DMS 273 (cell line): ENCODE measurements around the gene RFFL.
A peak's percentile ranks its signal among the peaks of the same experiment; 100 is the strongest.

Source experiments
- DNase-seq: peaks from one replicate; lab custom pipeline; 2025; ENCODE audit not compliant: unreplicated experiment; lab: John Stamatoyannopoulos, UW

The RFFL gene

GRCh38 chr17:34980353-34980680 lies 83.2 kb downstream of the RFFL start, which contains the start of gene LIG3:
Gene LIG3, plus strand, starts transcription at chr17:34980512. Its CDS starts 2,494 bp downstream, at chr17:34983006.
- DNase-seq: peak; percentile 97

DNA sequence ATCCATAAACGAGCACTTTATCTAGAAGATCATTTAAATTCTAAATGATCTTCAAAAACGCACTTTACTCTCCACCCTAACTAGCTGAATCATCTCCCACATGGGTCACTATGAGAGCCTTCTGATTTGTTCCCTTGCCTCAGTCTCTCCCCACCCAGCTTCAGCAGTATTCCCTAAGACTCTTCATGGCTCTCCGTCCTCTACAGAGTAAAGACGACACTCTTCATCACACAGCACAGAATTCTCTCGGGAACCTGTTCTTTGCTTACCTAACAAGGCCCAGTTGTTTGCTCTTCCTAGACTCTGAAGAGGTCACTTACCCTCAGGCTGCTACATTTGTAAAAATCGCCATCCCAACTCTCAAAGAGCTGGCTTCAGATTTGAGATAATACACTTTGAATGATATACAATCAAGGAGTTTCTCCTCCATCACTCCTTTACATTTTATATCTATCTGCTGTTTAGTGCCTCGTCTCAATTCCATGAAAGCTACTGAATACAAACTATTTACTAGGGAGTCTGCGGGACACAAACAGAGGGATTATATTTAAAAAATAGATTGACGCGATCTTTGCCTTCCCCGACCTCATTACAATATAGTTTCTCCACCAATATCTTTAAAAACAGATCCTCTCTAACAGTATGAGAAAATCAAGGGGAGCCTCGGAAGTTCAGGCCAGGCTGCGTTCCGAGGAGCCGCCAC lies 83.7 kb downstream of the RFFL start:
- DNase-seq: peak; percentile 39

DNA sequence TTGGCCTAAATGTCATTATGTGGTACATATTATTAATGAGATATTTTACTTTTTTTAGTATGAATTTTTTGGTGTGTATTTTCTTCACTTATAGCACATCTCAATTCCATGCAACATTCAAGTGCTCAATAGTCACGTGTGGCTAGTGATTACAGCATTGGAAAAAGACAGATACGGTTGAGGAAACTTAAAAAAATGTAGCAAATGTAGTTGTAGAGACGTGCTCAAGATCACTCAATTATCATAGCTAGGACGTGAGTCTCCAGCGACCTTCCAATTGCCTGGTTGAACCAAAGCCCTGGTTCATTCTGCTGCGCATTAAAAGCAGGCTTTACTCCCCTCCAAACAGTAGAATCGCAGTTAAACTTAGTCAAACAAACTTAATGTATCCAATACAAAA lies 84.4 kb downstream of the RFFL start:
- no peak for DNase-seq

GRCh38 chr17:34974794-34975785 lies 88.4 kb downstream of the RFFL start:
- DNase-seq: no peak

- DNase-seq: no peak
Observed at GRCh38 chr17:34974179-34974578, 89.3 kb downstream of the RFFL start.

DNA sequence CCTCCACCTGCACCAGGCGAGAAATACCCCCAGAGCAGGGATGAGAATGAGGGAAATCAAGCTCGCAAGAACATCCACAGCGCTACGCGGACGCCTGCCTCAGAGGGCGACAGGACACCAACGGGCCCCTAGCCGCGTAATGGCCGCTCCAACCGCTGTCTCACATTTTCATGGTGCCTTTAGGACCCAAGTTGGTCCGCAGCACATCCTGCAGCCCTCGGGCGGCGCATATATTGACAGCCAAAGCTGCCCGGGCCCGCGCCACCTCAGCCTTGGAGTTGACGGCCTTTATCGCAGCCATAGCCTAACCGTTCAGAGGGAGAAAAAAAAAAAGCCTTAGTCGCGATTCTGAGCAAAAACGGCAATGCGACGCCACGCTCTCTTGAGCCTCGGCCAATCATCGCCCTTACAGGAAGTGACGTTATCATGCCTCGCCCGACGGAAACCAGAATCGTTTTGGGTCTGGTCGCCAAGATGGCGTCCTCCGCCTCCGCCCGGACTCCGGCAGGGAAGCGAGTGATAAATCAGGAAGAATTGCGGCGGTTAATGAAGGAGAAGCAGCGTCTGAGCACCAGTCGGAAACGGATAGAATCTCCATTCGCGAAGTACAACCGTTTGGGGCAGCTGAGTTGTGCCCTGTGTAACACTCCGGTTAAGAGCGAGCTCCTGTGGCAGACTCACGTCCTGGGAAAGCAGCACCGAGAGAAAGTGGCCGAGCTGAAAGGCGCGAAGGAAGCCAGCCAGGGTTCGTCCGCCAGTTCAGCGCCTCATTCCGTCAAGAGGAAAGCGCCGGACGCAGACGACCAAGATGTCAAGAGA lies 102.2 kb downstream of the RFFL start, which contains the start of the genes CCT6B and ZNF830:
Gene CCT6B (minus strand): TSS at position 368 of the 819 bp plus-strand sequence. CDS start 67 bp downstream, at position 301.
Gene ZNF830 (plus strand): TSS at position 448 of the 819 bp plus-strand sequence. CDS start 27 bp downstream, at position 475.
- peak; percentile 97 for DNase-seq

- no peak for DNase-seq
Observed at GRCh38 chr17:34958438-34958837, 105.1 kb downstream of the RFFL start.
